HG03571 (cell line): ENCODE measurements around the gene OXTR.

Source experiments
- ATAC-seq: cut with Tn5 transposase; IDR thresholded peaks from one replicate; pipeline ENCODE4 v1.9.1; 2021; ENCODE audit not compliant: unreplicated experiment

The OXTR gene

DNA sequence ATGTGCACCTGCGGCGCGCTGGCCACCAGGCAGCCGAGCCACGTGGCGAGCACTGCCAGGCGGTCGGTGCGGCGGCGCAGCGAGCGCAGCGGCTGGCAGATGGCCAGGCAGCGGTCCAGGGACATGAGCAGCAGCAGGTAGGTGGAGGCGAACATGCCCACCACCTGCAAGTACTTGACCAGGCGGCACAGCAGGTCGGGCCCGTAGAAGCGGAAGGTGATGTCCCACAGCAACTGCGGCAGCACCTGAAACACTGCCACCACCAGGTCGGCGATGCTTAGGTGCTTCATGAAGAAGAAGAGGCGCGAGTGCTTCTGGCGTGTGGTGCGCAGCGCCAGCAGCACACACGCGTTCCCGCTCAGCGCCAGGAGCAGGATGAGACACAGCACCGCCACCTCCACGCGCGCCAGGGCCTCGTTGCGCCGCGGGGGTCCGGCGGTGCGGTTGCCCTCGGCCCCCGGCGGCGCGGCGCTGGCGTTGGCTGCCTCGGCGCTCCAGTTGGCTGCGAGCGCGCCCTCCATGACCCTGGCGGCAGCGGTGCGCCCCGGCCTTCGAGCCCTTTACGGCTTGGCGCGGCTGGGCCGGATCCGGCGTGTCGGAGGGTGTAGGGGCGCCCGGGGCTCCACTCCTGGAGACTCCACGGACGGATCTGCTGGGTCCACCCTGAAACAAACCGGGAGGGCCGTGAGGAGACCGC is 1.6 kb downstream of the OXTR start:
- ATAC-seq, result peak; percentile 53

DNA sequence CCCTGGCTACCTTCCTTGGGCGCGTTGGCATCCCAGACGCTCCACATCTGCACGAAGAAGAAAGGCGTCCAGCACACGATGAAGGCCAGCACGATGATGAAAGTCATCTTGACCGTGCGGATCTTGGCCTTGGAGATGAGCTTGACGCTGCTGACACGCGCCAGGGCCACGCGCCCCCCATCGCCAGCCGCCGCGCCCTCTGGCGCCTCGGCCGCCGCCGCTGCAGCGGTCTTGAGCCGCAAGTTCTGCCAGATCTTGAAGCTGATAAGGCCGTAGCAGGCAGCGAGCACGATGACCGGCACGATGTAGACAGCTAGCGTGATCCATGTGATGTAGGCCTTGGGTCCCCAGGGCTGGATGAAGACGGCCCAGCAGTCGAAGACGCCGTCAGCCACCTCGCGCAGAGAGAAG is 2.2 kb downstream of the OXTR start:
- ATAC-seq, result no peak

DNA sequence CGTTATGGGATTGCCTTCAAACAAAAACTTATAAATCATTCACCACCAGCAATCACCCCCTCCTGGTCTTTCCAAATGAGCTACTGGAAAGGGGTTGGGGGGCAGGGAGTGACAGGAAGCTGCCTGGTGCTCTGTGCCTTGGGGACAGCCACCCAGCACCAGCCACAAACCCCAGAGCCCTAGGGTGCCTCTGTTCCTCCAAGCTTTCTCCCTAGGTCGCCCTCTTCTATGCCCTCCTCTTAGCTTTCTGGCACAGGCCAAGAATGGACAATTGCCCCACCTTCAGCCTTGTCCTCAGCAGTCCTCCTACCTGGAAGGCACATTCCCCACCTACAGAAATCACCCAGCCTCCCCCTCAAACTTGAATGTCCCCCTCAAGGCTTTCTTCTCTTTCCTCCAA is 3.3 kb downstream of the OXTR start:
- no peak for ATAC-seq

DNA sequence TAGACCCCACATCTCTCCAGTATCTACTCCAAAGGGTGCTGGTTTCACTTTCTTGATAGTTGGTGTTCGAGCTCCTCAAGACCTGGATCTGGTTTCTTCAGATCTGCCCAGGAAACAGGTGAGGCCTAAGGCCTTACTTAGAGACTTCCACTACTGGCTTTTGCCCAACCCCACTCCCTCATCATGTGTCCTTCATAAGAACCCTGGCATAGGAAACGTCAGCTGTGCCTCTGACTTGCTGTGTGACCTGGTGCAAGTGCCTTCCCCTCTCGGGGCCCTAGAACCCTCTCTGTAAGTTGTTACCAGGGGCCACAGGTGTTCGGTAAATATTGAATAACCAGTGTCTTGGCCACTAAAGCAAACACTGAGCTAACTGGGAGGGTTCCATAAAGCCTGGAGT is 3.9 kb downstream of the OXTR start:
- no peak for ATAC-seq

DNA sequence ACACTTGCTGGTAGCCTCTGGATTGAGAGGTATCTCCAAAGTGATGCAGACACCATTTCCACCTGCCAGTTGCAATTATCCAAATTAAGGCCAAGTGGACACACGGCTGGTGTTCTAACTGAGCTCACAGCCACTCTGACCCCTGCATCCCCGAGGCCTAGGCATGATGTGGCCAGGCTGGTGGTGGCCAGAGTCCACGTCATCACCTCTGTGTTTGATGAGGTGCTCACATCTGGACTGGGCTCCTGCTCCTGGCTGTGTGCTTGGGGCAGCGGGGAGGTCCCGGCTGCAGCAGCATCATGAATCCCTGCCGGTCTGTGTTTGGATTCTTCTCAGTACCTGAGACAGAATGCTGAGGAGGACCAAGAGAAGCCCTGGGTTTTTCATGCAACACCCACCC is 4.9 kb downstream of the OXTR start:
- no peak for ATAC-seq

DNA sequence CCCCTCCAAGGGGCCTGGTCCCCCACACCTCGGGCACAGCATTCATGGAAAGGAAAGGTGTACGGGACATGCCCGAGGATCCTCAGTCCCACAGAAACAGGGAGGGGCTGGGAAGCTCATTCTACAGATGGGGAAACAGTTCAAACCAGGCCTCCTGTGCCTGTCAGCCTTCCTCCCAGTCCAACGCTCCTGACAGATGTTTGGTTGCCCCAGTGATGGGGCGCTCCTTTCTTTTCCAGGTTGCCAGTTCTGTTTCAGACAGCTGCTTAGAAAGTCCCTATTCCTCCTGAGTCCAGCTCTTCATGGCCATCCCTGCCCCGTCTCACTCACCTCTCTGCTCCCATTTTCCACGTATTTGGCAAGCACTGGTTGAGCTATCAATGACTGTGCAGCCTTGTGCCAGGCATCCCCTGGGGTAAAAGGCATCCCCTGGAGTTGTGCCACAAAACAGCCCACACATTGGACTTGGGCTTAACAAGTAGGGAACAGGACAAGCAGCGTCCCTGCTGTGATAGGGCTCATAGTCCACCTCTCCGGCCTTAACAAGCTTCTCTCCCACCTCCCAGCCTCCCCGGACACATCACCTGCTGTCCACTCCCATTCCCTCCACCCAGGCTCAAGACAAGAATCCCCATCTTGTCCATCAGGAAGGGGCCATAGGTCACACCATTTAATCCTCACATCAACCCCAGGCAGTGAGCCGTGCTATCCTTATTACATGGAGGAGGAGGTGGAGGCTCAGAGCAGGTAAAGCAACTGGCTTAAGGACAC is 6.6 kb downstream of the OXTR start:
- no peak for ATAC-seq

DNA sequence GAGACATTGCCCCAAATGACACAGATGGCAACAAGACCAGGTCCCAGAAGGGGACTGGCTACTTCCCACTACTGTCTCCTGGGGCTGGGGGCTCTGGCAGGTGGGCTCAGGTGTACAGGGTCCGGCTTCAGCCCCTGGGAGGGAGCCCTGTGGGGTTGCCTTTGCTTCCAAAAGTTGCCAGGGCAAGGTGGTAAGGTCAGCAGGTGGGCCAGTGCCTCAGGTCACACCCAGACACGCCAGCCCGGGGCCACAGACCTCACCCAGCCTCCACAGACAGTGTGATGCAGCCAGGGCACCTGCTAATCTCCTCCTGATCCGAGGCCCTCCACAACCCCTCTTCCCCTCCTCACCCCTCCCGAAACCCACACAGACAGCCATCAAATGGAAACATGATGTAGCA is 7.5 kb downstream of the OXTR start:
- ATAC-seq, result no peak

DNA sequence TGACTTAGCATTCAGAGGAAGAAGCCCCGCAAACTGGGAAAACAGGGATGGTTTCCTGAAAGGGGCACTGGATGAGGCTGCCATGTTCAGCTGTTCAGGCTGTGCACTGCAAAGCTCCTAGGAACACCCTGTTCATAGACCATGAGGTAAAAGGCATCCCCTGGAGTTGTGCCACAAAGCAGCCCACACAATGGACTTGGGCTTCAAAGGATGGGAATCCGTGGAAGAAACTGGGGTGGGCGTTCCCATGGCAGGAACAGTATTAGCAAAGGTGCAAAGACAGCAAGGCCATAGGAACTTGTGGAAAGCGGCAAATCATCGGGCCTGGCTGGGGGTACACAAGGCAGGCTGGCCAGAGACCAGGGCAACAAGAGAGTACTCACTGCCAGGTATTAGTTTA is 8.9 kb downstream of the OXTR start:
- ATAC-seq, result no peak

DNA sequence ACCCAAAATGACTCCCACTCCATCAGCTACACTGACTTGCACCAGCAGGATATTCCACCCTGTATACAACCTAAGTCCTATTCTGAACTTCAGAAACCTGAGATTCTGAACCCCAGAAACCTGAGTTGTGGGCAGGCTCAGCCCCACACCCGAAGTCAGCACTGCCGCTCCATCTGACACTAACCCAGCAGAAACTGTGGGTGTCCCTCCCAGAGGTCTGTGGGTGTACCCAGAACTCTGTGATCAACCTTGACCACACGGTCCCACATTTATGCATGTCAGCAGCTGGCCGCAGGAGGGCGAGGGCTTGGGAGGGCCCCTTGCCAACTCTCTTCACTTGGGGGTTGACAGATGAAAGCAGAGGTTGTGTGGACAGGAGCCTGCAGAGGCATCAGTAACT is 9.3 kb downstream of the OXTR start:
- ATAC-seq, result no peak

DNA sequence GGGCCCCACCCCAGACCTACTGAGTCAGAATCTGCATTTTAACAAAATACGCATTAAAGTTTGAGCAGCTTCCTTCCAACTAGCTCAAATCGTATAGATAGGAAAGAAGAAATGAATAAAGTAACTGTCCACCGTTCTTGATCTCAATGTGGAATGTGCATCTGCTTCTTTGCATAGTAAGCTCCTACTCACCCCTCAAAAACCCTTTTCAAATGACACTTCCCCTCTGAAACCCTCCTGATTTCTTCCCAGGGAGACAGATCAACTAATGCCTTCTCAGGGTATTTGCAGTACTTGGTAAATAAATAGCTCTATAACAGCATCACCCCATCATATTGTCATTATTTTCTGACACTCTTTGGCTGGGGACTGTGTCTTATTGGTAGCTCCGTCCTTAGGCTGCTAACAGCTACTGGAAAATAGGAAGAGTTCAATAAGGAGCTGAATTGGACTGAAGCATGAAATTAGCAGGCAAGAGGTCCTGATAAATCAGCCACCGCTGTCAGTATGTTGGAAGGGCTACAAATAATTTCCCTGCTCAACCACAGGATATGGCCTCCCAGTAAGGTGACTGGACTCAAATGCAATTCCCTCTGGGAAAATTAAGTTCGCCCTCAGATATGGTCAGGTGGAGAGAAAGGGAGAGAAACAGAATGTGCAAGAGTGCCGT is 10.2 kb downstream of the OXTR start:
- ATAC-seq, result no peak

DNA sequence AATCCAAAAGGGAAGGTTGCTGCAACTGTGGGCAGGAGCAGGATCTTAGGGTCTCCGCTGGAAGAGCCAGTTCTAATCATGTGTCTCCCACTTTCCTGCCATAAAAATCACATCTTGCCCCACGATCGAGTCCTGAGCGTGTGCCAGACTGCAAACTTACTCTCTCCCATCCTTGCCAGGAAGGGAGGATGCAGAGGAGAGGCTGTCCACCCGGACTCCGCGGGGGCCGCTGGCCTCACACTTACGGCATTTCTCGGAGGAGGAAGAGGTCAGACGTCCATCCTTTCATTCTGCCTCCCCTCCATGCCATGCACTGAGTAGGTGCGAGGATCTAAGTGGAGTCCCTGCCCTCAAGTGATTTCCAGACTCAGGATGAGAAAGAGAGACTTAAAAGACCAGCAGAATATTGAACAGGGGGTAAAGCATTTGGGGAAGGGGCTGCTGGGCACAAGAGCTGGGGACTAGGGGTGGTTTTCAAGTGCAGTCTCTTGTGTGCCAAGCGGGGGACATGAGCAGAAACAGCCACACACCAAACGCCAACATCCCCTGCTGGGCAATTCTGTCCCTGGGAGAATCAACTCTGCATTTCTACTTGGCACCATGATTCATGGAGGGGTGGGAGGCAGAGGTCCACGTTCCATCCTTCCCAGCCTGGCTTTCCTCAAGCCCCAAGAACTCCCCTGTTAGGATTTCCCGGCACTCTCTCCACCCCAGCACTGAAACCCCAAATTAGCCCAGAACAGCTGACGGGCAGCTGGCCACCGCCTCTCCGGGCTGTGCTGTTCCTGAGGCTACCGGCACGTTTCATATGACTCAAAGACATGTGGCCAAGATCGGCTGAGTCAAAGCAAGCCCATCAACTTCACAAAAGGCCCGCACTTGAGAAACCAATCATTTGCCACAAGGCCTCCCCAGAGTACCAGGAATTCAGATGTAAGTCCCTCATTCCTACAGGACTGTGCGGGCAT is 11.6 kb downstream of the OXTR start:
- ATAC-seq, result no peak

DNA sequence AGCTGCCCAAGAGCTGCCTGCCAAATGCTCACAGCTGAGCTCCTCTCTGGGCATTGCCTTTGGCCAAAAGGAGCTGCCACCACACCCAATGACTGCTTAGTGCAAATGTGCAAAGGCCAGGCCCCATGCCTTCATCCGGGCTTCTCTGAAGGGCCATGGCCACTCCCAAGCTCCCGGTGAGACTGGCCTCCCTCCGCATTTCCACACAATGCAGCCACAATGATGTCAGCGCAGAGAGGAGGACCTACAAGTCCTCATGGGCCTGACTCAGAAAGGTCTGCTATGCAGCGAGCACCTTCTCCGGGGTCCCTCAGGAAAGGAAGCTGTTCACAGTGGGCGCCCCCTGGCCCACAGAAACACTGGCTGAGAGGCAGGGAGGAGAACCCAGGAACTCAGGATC is 12.7 kb downstream of the OXTR start:
- no peak for ATAC-seq

DNA sequence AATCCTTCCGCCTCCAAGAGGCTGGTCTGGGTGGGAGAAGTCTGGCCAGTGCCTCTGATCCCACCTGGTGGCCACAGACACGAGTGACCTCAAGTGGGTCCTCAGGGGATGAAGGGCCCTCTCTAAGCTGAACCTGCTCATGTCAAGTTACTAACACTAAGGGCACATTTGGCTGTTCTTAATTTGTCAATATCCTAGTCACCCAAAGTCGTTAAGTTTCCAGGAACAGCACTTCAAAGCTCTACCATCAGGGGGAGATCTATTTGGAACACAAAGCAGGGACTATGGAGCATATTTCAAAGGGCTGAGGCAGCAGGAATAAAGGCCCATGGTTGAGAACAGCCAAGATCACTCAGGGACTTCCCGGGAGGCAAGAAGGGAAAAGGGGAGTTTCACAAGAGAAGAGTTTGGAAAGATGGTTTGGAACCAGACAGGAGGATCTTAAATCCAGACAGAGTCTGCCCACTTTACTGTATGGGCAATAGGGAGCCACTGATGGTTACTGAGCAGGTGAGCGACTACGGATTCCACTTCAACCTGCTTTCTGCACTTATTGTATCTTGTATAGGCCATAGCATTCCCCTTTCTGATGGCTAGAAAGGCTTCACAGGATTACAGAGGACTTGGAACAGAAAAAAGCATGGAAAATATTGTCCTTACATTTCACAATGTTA is 13.7 kb downstream of the OXTR start:
- no peak for ATAC-seq

DNA sequence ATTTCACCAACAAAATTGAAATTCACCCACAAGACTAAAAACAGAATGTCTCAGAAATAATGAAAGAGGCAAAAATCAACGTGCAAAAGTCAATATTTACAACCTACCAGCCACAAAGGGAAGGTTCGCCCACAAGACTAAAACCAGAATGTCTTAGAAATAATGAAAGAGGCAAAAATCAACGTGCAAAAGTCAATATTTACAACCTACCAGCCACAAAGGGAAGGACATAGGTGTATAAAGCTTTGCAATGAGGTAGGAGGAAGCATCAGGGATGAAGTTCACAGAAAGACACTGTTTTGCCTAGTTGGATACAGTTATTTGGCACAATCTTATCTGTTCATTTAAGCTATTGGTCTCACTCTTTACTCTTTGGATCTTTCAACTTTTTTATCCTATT is 14.3 kb downstream of the OXTR start:
- ATAC-seq, result no peak

DNA sequence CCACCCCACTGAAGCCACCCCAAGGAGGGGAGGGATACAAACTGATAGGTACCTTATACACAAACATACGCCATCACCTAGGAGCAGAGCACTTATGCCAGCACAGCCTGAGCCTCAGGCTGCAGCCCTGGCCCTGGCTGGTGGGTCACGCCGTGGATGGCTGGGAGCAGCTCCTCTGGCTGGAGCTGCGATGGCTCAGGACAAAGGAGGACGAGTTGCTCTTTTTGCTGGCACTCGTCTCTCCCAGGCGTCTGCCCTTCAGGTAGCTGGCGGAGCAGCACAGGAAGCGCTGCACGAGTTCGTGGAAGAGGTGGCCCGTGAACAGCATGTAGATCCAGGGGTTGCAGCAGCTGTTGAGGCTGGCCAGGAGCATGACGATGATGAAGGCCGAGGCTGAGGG is 16.6 kb downstream of the OXTR start:
- ATAC-seq, result no peak

DNA sequence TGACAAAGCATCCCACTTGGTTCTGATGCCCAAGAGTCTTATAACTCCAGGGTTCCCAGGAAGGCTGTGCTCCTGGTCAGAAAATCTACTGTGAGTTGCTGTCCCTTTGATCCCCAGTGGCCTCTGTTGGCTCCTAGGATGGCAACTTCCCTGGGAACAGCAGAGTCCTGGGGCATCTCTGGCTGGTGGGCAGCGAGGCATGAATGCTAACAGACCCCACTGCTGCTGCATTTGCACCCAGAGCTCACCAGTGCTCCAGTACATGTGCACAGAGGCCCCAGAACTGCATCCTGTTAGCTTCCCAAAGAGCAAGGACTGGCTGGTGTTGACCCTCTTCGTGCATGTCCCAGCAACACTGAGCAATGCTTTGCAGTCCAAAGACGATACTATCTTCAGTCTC is 20.1 kb downstream of the OXTR start:
- no peak for ATAC-seq

DNA sequence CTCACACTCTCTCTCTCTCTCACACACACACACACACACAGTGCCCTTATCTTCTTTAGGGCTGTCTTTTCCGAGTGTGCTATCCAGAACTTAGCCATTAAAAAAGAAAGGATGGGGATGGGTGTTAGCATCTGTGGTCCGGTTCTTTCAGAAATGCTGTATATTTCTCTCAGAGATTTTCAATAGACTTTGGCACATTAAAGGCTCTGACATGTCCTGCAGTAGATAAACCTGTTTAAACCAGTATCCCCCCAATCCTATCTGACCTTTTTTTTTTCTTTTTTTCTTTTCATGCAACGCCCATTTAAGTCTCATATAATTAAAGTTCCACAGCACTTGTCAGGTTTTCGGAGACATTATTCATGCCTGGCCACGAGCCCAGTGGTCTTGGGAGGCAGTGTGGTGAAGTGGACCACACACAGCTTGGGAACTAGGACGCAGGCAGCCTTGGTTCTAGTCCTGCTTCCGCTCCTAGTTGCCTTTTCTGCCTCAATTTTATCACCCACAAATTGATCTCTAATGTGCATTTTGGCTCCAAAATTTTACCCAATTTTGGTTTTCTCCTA is 22.6 kb downstream of the OXTR start:
- ATAC-seq, result no peak

DNA sequence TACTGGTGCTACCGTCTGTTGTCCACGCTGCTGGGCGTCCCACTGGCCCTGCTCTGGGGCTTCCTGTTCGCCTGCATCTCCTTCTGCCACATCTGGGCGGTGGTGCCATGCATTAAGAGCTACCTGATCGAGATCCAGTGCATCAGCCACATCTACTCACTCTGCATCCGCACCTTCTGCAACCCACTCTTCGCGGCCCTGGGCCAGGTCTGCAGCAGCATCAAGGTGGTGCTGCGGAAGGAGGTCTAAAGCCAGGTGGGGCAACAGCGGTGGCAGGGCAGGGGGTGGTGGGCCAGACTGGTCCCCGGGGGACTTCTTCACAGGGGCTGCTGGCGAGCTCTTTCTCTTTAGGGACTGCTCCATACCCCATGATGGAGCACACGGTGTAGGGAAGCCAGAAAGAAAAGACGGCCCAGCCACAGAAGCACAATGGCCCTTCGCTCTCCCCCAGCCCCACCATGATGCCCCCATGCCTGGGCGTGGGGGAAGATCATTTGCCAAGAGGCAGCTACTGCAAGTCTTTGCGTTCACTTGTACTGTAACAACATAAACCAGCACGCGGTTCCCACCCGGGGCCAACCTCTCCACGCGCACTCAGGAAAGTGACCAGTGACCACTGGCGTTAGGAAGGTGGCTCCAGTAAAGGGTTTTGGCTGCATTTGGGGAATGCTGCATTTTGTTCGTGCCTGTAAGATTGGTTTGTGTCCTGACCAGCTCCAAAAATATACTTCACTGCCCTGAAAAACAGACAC is 23.6 kb downstream of the OXTR start:
- ATAC-seq, result no peak

DNA sequence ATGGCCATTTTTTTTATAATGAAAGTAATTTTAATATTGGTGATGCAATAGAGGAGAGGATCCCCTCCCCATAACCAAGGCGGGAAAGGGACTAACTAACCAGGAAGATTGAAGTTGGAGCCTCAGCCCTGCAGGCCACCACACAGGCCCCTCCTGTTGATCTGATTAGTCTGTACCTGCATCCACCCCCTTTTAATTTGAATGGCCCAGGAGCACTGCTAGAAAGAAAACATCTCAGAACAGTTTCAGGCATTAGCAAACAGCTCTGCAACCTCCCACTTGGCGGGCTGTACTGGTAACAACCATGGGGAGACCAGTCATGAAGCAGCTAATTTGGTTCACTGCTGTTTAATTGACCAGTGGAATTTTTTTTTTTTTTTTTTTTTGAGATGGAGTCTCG is 25.5 kb downstream of the OXTR start:
- no peak for ATAC-seq
